MM.1S (cell line): ENCODE results near the gene TOR4A.
A peak's percentile ranks its signal among the peaks of the same experiment; 100 is the strongest.

ENCODE experiments used
- DNase-seq: peaks from one replicate; pipeline ENCODE4 v3.0.0-alpha.2; 2015
- H2AFZ ChIP-seq: fragments of 300-600 bp; sonication (generic); 2 replicates; pipeline ENCODE4 v1.6.0; 2016; ENCODE audit warnings: antibody characterized with exemption, low read length
- H3F3A ChIP-seq: fragments of 300-600 bp; sonication (generic); 2 replicates; pipeline ENCODE4 v1.6.1; 2016; ENCODE audit warnings: mild to moderate bottlenecking, antibody characterized with exemption, low read length, moderate library complexity, mixed read lengths; ENCODE audit not compliant: insufficient read depth
- H3K27ac ChIP-seq: fragments of 300-600 bp; sonication (generic); 2 replicates; pipeline ENCODE4 v1.5.1; 2016; ENCODE audit warnings: mild to moderate bottlenecking, low read length
- H3K27me3 ChIP-seq: fragments of 300-600 bp; sonication (generic); replicated peaks from 2 replicates; pipeline ENCODE4 v1.6.0; 2016; ENCODE audit warnings: low read length; ENCODE audit not compliant: insufficient read depth
- H3K36me3 ChIP-seq: fragments of 300-600 bp; sonication (generic); replicated peaks from 2 replicates; pipeline ENCODE4 v1.6.1; 2016; ENCODE audit warnings: mild to moderate bottlenecking, low read length, mixed read lengths; ENCODE audit not compliant: insufficient read depth
- H3K4me1 ChIP-seq: fragments of 300-600 bp; sonication (generic); 2 replicates; pipeline ENCODE4 v1.6.1; 2016; ENCODE audit warnings: low read length, mixed read lengths
- H3K4me2 ChIP-seq: fragments of 300-600 bp; sonication (generic); 2 replicates; pipeline ENCODE4 v1.6.0; 2016; ENCODE audit warnings: low read depth, low read length
- H3K4me3 ChIP-seq: fragments of 300-600 bp; sonication (generic); 2 replicates; pipeline ENCODE4 v1.5.1; 2016; ENCODE audit warnings: low read length, mixed read lengths
- H3K79me2 ChIP-seq: fragments of 300-600 bp; sonication (generic); 2 replicates; pipeline ENCODE4 v1.6.1; 2016; ENCODE audit warnings: mixed run types, low read length, mixed read lengths
- H3K9ac ChIP-seq: fragments of 300-600 bp; sonication (generic); 2 replicates; pipeline ENCODE4 v1.6.1; 2016; ENCODE audit warnings: low read length, mixed read lengths
- H3K9me2 ChIP-seq: fragments of 300-600 bp; sonication (generic); replicated peaks from 2 replicates; pipeline ENCODE4 v1.6.1; 2016; ENCODE audit warnings: mild to moderate bottlenecking, low read length, mixed read lengths; ENCODE audit not compliant: insufficient read depth
- H3K9me3 ChIP-seq: fragments of 300-600 bp; sonication (generic); replicated peaks from 2 replicates; pipeline ENCODE4 v1.6.1; 2016; ENCODE audit warnings: mild to moderate bottlenecking, low read length, mixed read lengths; ENCODE audit not compliant: insufficient read depth
- H4K20me1 ChIP-seq: fragments of 300-600 bp; sonication (generic); 2 replicates; pipeline ENCODE4 v1.6.1; 2016; ENCODE audit warnings: mild to moderate bottlenecking, low read length, moderate library complexity, mixed read lengths; ENCODE audit not compliant: insufficient read depth
- CTCF ChIP-seq: fragments of 300-600 bp; sonication (generic); IDR thresholded peaks from 2 replicates; pipeline ENCODE4 v1.5.1; 2016; ENCODE audit warnings: antibody characterized with exemption, low read length, mixed read lengths
- EZH2 ChIP-seq: fragments of 300-600 bp; sonication (generic); optimal IDR thresholded peaks from 2 replicates; pipeline ENCODE3; 2017; ENCODE audit warnings: low read depth, mild to moderate bottlenecking, antibody characterized with exemption, low read length, mixed read lengths
- EZH2phosphoT487 ChIP-seq: fragments of 300-600 bp; sonication (generic); IDR thresholded peaks from 2 replicates; pipeline ENCODE4 v1.6.1; 2018; ENCODE audit warnings: antibody characterized with exemption, low read length

The TOR4A gene

GRCh38 chr9:137253717-137254623 is 23.6 kb upstream of the TOR4A start:
- Histone ChIP-seq H3K9ac (peak overlapping the region; percentile 63; the same call in 1 of the 2 replicates), H3K36me3 (peaks cover 1% of the 10 kb centered on the region; the same call in 1 of the 2 replicates), H3K27me3 (no peaks in the 10 kb centered on the region), H3F3A (peaks cover 8% of the 10 kb centered on the region), H3K4me1 (peaks cover 10% of the 10 kb centered on the region; the same call in 1 of the 2 replicates), H3K9me2 (no peaks in the 10 kb centered on the region), H3K27ac (no peak overlapping the region), H3K79me2 (peaks cover 24% of the 10 kb centered on the region), H3K4me3 (peak overlapping the region; percentile 79), H4K20me1 (no peaks in the 10 kb centered on the region), H3K9me3 (no peaks in the 10 kb centered on the region), H2AFZ (peak overlapping the region; percentile 99; the same call in 1 of the 2 replicates), H3K4me2 (peak overlapping the region; percentile 98)
- no peak for DNase-seq
- TF ChIP-seq CTCF (no peak), EZH2 (no peak), EZH2phosphoT487 (no peak)

- TF ChIP-seq EZH2phosphoT487: no peak
- TF ChIP-seq EZH2: no peak
- TF ChIP-seq CTCF: no peak
- Histone ChIP-seq H4K20me1 (no peaks in the 10 kb centered on the region), H3K9me3 (no peaks in the 10 kb centered on the region), H3K9ac (peak within 1 kb of the TSS; percentile 81), H3K27ac (peak within 1 kb of the TSS; percentile 61; the same call in 1 of the 2 replicates), H3K79me2 (peaks cover 24% of the 10 kb centered on the region), H3K4me3 (peak within 1 kb of the TSS; percentile 94), H3F3A (peaks cover 8% of the 10 kb centered on the region), H3K4me2 (peak within 1 kb of the TSS; percentile 98), H3K4me1 (peaks cover 10% of the 10 kb centered on the region; the same call in 1 of the 2 replicates), H2AFZ (peak within 1 kb of the TSS; percentile 99), H3K36me3 (peaks cover 4% of the 10 kb centered on the region; the same call in 1 of the 2 replicates), H3K9me2 (no peaks in the 10 kb centered on the region), H3K27me3 (no peaks in the 10 kb centered on the region)
- peak; percentile 89 for DNase-seq
Measured at GRCh38 chr9:137254624-137255447, 22.7 kb upstream of the TOR4A start, which contains the start of gene NELFB. Gene NELFB, plus strand, starts transcription at chr9:137255327.

- peaks cover 10% of the 10 kb centered on the region; the same call in 1 of the 2 replicates for H3K4me1 ChIP-seq
- peak overlapping the region; percentile 61; the same call in 1 of the 2 replicates for H3K27ac ChIP-seq
- H3K36me3 ChIP-seq: peaks cover 4% of the 10 kb centered on the region; the same call in 1 of the 2 replicates
- H4K20me1 ChIP-seq: no peaks in the 10 kb centered on the region
- peaks cover 8% of the 10 kb centered on the region for H3F3A ChIP-seq
- H3K79me2 ChIP-seq: peaks cover 24% of the 10 kb centered on the region
- H3K27me3 ChIP-seq: no peaks in the 10 kb centered on the region
- H3K4me3 ChIP-seq: peak overlapping the region; percentile 94
- peak; percentile 69 for DNase-seq
- TF ChIP-seq EZH2phosphoT487 (no peak), EZH2 (no peak), CTCF (no peak)
- H2AFZ ChIP-seq: peak overlapping the region; percentile 59
- peak overlapping the region; percentile 97 for H3K4me2 ChIP-seq
- peak overlapping the region; percentile 81 for H3K9ac ChIP-seq
- H3K9me2 ChIP-seq: no peaks in the 10 kb centered on the region
- no peaks in the 10 kb centered on the region for H3K9me3 ChIP-seq
Measured at GRCh38 chr9:137255448-137256114, 21.9 kb upstream of the TOR4A start.
